HG03378 (cell line): ENCODE data around the gene CFD.
"Not testable (repeated sequence)": the region's sequence is repeated elsewhere in the genome, so short reads cannot be mapped to it uniquely, and the experiment has no call there.

ENCODE experiments used
- ATAC-seq: cut with Tn5 transposase; IDR thresholded peaks from one replicate; pipeline ENCODE4 v1.9.1; 2021; ENCODE audit warnings: mild to moderate bottlenecking, moderate library complexity; ENCODE audit not compliant: unreplicated experiment

CFD gene

DNA sequence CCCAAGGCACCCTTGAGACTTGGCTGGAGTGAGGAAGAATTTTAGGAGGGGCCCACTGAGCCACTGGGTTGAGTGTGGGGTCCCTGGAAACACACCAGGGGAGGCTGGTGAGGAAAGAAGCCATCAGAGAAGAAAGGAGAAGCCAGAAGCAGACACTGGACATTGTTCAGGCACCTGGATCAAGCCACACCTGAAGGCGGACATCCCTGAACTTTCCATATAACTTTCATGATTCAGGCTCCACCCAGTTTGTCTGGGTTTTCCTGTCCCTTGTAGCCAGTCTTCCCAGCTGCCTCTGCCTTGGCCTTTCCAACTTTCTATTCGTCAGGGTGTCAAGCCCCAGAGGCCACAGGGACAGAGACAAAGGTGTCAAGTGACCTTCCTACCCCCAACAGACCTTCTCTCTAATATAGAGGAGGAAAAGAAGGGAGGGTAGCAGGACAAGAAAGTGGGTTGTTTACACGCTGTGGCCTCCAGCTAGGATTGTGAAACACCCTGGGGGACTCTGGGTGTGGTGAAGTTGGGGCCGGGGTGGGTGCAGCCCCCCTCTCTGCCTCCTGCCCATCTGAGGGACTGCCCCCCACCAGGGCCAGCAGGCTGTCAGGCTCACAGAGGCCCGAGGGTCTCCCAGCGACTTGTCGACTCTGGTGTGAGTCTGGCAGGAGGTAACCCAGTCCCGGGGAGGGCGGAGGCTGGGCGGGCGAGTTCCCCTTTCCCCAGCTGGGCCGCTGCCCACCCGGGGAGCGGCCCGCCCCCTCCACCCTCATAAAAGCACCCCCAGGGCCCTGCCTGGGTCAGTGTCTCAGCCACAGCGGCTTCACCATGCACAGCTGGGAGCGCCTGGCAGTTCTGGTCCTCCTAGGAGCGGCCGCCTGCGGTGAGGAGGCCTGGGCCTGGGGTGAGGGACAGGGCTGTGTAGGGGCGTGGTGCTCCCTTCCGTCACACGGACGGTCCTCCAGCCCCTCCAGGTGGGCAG, at the start of gene CFD:
TSS of gene CFD (plus strand) at position 797 of the 976 bp plus-strand sequence. CDS start at position 823, 26 bp downstream.
- ATAC-seq = no peak

DNA sequence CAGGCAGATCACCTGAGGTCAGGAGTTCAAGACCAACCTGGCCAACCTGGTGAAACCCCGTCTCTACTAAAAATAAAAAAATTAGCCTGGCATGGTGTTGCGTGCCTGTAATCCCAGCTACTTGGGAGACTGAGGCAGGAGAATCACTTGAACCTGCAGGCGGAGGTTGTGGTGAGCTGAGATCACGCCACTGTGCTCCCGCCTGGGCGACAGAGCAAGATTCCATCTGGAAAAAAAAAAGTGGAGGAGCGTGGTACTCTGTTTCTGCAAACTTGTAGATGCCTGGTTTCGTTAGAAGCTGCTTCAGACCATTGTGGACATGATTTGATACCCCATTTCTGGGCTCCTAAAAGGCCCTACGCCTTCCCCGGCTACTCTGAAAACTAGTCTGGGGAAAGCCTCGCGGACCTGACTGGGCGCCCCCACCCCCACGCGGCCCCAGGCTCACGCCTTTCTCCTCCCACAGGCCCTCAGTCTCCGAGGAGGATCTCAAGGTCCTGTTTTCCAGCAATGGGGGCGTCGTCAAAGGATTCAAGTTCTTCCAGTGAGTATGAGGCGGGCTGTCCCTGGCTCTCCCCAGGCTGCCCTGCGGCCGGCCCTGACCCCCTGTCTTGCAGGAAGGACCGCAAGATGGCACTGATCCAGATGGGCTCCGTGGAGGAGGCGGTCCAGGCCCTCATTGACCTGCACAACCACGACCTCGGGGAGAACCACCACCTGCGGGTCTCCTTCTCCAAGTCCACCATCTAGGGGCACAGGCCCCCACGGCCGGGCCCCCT, 49.2 kb upstream of the CFD start:
- no peak for ATAC-seq

DNA sequence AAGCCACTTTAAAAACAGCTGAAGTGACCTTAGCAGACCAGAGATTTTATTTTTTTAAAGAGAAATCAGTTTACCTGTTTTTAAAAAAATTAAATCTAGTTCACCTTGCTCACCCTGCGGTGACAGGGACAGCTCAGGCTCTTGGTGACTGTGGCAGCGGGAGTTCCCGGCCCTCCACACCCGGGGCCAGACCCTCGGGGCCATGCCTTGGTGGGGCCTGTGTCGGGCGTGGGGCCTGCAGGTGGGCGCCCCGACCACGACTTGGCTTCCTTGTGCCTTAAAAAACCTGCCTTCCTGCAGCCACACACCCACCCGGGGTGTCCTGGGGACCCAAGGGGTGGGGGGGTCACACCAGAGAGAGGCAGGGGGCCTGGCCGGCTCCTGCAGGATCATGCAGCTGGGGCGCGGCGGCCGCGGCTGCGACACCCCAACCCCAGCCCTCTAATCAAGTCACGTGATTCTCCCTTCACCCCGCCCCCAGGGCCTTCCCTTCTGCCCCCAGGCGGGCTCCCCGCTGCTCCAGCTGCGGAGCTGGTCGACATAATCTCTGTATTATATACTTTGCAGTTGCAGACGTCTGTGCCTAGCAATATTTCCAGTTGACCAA, 48.5 kb upstream of the CFD start:
- no peak for ATAC-seq

DNA sequence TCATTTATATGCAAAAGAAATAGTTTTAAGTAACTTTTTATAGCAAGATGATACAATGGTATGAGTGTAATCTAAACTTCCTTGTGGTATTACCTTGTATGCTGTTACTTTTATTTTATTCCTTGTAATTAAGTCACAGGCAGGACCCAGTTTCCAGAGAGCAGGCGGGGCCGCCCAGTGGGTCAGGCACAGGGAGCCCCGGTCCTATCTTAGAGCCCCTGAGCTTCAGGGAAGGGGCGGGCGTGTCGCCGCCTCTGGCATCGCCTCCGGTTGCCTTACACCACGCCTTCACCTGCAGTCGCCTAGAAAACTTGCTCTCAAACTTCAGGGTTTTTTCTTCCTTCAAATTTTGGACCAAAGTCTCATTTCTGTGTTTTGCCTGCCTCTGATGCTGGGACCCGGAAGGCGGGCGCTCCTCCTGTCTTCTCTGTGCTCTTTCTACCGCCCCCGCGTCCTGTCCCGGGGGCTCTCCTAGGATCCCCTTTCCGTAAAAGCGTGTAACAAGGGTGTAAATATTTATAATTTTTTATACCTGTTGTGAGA, 47.9 kb upstream of the CFD start:
- no peak for ATAC-seq

DNA sequence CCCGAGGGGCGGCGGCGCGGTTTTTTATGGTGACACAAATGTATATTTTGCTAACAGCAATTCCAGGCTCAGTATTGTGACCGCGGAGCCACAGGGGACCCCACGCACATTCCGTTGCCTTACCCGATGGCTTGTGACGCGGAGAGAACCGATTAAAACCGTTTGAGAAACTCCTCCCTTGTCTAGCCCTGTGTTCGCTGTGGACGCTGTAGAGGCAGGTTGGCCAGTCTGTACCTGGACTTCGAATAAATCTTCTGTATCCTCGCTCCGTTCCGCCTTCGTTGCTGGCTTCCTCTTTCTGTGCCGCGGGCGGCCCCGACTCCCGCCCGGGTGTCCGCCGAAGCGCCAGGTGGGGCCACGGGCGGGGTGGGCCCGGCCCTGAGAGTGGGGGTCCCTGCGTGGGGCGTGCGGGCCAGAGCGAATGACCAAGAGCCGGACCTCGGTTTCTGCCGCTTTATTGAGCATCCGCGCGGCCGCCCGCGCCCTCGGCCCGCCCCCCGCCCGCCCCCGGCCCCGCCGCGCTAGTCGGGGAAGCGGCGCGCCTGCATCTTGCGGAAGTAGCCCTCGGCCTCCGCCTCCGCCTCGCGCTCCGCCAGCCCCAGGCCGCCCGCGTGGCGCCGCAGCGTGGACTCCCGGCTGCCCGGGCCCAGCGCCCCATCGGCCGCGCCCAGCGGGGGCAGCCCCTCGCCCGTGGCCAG, 47.3 kb upstream of the CFD start:
- ATAC-seq = no peak

DNA sequence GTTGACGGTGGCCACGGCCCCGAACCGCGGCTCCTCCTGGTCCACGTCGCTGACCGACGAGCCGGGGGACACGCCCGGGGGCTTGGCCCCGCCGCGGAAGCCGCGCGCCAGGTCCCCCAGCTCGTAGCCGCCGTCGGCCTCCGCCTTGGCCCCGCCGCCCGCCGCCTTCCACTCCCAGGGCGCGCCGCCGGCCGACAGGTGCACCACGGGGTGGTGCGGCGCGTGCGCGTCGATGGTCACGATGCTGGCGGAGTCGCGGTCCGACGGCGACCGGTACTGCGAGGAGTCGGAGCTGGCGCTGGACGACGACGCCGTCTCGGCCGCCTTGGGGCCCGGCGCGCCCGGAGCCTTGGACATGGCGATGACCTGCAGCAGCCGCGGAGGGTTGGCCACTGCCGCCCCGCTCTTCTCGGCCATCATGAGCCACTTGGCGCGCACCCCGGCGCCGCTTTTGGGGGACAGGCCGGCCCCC, 46.7 kb upstream of the CFD start:
- ATAC-seq = no peak

DNA sequence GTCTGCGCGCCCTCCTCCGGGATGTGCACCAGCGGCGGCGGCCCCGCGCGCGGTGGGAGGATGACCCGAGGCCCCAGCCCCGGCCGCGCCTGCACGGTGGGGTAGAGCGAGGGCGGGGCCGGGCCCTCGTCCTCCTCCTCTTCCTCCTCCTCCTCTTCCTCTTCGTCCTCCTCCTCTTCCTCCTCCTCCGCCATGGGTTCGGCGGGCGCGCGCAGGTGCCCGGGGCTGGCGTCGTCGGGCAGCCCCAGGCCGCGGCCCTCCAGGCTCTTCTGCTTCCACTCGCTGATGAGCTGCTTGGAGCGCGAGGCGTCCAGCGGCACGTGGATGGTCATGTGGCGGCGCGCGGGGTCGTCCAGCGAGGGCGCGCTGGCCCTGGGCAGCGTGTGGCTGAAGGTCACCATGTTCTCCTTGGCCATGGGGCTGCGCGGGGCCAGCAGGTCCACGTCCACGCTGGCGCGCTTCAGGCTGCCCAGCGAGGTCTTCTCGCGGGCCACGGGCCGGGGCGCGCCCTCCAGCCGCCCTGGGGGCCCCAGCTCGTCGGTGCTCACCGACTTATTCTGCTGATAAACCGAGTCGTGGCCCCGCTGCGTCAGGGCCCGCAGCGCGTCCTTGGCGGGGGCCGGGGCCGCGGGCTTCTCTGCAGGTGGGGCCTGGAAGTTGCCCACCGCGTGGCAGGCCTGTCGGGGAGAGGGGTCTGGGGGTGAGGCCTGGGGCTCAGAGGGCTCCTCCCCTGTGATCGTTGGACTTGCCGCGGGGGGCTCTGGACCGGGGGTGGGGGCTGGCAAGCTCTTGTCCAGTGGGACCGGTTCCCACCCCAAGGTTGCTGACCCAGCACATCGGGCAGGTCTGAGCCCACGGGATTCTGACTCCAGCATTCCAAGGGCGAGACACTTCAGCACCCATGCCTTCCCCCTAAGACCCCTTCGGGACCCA, 46.0 kb upstream of the CFD start:
- ATAC-seq = no peak

DNA sequence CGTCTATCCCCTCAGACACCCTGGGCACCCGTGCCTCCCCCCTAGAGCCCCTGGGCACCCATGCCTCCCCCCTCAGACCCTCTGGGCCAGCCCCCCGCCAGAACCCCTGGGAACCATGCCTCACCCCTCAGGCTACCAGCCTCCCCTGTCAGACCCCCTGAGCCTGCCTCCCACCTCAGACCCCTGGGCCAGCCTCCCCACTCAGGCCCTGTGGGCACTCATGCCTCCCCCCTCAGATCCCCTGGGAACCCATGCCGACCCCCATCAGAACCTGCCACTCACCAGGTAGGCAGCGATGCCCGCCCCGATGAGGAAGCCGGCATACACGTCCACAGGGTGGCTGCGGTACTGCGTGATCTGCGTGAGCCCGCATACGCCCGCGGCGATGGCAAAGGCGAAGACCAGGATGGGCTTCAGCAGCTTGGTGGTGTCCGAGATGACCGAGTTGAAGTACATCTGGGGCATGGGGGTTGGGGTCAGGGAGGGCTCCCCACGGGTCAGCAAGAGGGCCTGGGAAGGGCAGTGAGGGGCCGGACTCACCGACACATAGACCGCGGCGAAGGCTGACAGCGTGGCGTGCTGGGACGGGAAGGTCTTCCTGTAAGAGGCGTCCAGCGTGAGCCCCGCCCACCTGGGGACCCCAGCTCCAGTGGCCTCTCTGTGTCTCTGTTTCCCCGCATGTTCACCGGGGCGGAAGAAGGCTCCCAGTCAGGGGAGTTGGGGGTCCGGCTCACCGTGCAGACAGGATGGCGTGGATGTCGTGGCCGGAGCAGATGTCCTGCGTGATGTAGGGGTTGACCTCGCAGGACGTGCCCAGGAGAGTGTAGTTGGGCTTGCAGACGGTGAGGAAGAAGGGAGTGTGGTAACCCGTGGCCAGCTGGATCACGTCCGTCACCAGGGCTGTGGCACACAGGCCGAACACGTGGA, 45.0 kb upstream of the CFD start:
- no peak for ATAC-seq

DNA sequence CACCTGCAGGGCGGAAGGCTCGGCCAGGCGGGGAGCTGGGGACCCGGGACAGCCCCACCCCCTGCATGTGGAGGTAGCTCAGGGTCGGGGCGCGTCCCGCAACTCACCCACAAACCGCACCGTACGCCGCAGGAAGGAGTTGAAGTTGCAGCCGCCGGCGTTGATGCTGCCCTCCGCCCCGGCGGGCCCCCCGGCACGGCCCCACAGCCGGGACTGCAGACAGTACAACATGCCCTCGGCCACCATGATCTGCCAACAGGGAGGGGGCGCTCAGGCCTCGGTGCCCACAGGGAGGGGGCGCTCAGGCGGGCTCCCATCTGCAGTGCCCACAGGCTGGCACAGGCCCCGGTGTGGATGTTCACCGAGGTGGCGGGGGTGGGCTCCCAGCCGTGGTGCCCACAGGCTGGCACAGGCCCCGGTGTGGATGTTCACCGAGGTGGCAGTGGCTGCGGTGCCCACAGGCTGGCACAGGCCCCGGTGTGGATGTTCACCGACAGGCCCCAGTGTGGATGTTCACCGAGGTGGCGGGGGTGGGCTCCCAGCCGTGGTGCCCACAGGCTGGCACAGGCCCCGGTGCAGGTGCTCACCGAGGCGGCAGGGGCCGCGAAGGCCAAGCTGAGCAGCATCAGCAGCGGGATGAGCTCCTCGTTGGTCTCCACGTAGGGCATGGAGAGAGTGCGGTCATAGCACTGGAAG, 44.2 kb upstream of the CFD start:
- ATAC-seq = no peak

DNA sequence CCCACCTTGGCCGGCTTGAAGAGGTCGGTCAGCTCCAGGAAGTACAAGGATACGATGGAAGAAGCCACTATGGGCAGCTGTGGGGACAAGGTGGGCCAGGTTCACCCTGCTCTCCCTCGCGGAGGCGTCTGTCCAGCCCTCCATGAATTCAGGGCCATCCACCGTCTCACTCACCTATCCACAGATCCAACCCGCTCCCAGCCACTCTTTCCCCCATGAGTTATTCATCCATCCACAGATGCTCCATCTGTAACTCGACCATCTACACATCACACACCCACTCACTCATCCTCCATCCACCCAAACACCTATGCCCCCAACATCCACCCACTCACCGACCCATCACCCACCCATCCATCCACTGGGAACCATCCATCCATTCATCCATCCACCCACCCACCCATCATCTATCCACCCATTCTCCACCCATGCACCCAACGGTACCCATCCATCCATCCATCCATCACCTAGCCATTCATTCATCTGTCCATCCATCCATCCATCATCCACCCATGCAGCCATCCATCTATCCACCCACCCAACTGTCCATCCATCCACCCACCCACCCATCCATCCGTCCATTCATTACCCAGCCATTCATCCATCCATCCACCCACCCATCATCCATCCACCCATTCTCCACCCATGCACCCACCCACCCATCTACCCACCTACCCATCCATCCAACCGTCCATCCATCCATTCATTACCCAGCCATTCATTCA, 43.5 kb upstream of the CFD start:
- ATAC-seq = no peak

DNA sequence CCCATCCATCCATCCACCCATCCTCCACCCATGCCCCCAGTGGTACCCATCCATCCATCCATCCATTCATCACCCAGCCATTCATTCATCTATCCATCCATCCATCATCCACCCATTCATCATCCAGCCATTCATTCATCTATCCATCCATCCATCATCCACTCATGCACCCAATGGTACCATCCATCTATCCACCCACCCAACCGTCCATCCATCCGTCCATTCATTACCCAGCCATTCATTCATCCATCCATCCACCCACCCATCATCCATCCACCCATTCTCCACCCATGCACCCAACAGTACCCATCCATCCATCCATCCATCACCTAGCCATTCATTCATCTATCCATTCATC, 43.0 kb upstream of the CFD start:
- no peak for ATAC-seq

DNA sequence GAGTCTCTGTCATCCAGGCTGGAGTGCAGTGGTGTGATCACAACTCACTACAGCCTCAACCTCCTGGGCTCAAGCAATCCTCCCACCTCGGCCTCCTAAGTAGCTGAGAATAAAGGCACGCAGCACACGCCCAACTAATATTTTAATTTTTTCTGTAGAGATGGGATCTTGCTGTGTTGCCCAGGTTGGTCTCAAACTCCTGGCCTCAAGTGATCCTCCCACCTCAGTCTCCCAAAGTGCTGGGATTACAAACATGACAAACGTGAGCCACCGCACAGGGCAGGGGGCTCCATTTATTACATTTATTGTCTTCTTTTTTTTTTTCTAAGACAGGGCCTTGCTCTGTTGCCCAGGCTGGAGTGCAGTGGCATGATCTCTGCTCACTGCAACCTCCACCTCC, 39.3 kb upstream of the CFD start:
- not testable (repeated sequence) for ATAC-seq

DNA sequence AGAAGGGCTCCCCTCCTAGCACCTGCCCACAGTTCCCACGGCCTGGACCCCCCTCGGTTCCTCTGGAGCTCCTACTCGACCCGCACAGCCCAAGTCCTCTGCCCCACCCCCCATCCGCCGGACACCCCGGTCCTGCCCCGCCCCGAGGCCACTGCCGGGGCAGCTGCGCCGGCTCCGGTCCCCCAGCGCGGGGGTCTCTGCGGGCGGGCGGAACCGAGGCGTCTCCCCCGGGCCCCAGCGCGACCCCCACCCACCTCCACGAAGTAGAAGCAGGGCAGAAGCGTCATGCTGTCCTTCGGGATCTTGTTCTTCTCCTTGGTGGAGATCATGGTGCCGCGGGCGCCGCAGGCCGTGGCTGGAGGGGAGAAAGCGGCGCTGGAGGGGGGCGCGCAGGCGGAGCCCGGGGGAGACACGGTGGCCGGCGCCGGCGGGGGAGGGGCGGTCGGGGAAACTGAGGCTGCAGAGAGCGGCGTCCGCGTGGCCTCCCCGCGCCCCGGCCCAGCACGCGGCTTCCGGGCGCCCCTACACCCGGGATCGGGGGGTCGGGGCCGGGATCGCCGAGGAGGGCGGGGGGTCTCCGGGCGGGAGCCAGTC, 38.1 kb upstream of the CFD start:
- ATAC-seq = no peak

DNA sequence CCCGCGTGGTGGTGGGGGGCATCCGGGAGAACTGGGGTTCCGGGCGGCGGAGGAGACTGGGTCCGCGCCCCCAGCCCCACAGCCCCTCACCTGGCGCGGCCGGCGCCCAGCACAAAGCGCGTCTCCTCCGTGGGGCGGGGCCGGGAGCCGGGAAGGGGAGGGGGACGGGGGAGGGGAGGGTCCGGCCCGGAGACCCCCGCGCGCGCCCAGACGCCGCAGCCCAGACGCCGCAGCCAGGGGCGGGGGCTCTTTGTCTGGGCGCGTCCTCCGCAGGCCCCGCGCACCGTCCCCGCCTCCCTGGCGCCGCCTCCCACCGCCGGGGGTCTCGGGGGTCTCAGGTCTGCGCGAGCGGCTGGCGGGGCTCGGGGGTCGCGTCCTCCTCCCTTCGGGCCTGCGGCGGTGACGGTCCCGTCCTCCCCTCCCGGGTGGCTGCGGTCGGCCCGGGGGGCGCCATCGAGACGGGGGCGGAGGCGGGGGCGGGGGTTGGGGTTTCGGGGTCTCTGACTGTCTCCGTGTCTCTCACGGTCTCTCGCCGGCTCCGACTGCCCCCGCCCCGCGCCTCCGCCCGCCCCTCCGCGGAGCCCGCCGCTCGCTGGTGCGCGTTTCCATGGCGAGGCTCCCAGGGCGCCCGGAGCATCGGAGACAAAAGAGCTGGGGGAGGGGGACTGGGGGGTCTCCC, 37.5 kb upstream of the CFD start, which contains the start of gene PLPPR3:
TSS of gene PLPPR3 (minus strand) at position 131 of the 679 bp plus-strand sequence. CDS start 396 bp downstream, outside the sequence.
- no peak for ATAC-seq

DNA sequence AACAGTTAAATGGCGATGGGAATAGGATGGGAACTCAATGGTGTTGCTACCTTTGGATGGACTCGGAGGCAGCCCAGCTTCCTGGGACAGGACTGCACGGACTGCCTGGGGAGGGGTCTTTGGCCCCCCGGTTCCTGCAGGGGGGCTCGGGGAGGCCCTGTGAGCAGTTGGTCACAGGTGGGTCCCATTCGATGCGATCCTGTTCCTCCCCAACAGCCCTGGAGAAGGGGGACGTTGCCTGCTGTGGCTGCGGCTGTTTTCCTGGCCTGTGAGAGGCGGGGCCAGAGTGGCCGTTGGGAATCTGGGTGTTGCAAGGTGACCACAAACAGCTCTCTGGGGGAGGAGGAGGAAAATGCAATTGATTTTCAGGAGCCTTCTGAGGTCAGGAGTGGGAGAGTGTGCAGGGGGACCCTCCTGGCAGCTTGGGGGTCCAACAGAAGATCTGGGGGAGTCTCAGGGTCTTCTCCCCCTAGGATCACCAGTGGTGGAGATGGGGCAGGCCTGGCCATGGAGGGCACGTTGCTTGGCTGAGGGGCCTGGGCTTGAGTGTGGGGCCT, 35.8 kb upstream of the CFD start:
- no peak for ATAC-seq

DNA sequence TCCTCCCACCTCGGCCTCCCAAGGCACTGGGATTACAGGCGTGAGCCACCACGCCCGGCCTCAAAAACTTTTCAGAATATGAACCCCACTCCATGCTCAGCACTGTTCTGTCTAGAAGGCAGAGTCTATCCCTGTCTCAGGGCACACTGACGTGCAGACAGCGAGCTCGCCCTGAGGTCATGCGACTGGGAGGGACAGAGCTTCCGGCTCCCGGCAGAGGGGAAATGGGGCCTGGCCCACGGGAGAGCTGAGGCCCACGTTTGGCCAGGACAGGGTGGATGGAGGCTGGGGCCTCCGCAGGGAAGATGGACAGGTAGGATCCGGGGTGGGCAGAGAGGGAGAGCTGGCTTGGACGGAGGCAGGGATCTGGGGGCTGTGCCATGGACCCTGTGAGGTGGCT, 34.6 kb upstream of the CFD start:
- ATAC-seq = no peak
